Effector CD8-positive, alpha-beta T cell (primary cell): Measurements from ENCODE around the gene TM9SF4.
A peak's percentile ranks its signal among the peaks of the same experiment; 100 is the strongest.

Experiments used
- DNase-seq: peaks from one replicate; lab custom pipeline; 2025; lab: John Stamatoyannopoulos, UW
- total RNA-seq, 4 experiments: gene quantifications; one replicate each; lab custom pipeline; 2026; lab: John Stamatoyannopoulos, UW

Gene TM9SF4, protein sequence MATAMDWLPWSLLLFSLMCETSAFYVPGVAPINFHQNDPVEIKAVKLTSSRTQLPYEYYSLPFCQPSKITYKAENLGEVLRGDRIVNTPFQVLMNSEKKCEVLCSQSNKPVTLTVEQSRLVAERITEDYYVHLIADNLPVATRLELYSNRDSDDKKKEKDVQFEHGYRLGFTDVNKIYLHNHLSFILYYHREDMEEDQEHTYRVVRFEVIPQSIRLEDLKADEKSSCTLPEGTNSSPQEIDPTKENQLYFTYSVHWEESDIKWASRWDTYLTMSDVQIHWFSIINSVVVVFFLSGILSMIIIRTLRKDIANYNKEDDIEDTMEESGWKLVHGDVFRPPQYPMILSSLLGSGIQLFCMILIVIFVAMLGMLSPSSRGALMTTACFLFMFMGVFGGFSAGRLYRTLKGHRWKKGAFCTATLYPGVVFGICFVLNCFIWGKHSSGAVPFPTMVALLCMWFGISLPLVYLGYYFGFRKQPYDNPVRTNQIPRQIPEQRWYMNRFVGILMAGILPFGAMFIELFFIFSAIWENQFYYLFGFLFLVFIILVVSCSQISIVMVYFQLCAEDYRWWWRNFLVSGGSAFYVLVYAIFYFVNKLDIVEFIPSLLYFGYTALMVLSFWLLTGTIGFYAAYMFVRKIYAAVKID
- 55.2 to 62.0 (median 57.8) reads per million in 4 experiments for total RNA-seq

DNA sequence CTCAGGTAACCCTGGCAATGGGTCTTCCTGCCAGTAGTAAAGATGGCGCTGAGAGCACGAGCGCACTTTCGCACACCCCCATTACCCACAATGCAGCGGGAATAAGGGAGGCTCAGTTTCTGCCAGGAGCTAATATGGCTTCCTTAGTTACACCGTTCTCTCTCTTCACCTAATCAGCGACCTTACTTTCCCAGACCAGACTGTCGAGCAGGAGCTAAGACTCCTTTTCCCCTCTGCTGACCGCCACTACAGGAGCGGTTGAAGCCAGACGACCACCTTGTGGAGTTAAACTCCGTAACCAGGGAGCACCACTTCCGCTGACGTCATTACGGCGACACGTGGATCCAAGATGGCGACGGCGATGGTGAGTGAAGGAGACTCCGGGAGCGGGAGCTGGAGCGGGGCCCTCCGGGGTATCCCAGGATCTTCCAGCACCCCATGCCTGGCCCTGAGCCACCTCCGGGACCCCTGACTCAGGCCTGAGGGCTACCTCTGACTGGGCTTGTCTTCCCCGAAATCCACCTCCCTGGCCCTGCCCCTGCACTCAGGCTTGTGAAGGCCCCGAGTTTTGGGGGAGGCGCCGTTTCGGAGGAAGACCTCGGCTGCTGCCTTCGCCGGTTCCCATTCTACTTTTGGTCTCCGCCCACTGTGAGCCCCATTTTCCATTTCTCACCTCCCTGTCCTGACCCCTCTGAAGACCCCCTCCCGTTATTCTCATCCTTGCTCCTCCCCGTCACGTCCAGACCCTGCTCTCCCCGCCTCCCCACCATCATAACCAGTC is at the start of gene TM9SF4:
Gene TM9SF4, plus strand, starts transcription at position 323 of the 781 bp plus-strand sequence. Its CDS starts 27 bp downstream, at position 350.
- DNase-seq = peak; percentile 82

DNA sequence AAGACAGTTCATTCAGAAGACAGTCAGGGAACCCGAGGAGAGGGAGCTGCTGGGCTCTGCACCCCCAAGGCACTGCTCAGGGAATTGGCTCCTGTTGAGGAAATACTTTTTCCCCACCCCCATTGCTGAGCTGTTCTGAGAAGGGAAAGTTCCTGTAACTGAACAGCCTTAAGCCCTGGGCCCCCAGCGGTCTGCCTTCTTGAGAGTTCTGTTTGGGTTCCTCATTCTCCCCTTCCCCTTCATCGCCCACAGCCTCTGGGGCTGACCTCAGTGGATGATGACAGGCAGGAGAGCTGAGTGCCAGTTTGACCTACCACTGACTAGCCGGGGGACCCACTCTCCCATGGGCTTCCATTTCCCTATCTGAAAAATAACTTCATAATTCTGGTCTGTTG is 46.7 kb upstream of the TM9SF4 start:
- DNase-seq = no peak

DNA sequence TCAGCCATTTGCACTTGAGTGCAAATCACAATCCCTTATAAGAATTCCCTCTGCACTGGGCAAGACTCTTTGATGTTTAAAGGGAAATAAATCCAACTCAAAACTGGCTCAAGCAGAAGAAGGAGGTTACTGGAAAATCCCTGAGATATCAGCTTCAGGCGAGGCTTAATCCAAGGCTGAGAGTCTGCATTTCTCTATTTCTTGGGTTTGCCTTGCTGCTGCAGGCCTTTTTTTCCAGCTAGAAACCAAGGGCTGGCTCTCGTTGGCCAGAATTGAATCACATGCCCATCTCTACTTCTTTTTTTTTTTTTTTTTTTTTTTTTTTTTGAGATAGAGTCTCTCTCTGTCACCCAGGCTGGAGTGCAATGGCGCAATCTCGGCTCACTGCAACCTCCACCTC is 45.8 kb upstream of the TM9SF4 start:
- DNase-seq = no peak

DNA sequence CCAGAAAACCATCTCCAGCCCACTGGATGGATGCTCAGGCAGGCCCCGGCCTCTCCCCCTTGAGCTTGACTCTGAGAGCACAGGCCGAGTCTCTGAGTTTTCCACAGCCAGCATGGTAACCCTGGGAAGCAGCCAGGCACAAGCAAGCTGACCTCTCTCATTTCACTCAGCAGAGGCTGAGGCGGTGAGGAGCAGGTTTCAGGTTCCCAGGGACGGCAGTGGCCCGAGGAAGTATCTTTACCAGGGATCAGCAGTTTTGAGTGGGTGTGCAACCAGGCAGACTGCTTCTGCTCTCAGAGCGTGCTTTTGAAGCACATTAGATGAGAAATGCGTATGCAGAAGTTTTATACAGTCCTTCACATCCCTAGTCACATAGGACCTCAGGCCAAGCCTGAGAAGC is 44.8 kb upstream of the TM9SF4 start:
- DNase-seq = no peak

DNA sequence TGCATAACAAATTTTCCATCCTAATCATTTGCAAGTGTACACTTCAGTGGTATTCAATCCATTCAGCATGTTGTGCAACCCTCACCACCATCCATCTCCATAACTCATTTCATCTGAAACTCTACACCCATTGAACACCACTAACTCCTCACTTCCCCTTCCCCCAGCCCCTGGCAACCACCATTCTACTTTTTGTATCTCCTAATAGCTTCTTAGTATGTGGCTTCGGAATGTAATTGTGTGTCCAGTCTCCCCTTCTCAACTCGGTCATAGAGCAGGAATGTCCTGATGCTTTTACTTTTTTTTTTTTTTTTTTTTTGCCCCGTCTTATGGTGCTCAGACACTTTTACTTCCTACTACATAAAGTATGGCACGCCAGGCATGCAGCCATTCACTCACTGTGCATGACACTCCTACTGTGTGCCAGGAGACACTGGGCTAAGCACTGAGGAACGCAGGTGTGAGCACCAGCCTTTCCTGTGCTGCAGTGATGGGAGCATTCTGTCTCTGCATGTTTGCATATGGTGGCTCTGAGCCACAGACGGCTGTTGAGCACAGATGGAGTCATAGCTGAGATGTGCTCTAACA is 42.2 kb upstream of the TM9SF4 start:
- DNase-seq = no peak

DNA sequence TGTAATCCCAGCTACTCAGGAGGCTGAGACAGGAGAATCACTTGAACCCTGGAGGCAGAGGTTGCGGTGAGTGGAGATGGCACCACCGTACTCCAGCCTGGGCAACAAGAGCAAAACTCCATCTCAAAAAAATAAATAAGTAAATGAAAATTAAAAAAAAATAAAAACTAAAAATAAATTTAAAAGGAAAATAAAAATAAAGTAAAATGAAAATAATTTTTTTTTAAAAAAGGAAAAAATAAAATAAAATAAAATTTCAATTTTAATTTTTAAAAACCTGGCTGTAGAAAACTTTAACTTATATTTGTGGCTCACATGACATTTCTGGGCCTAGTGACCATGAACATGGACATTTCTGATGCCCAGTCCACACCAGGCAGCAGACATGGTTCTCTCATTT is 41.3 kb upstream of the TM9SF4 start:
- no peak for DNase-seq

DNA sequence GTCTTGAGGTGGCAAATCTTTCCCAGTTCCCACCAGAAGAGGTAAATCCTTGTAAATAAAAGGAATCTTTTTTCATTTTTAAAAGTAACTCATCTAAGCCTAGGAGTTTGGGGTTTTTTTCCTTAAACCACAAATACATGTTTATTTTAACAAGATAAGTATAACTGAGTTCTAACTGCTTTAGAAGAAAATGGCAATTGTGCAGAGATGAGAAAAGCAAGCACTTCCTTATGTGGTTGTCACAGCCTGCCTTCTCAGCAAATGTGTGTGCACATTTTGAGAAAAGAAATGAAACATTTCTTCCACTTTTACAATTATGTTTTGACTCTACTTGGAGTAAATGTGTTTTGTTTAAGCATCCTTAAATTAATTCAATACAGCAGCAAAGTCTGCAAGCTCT is 39.8 kb upstream of the TM9SF4 start:
- DNase-seq = no peak

DNA sequence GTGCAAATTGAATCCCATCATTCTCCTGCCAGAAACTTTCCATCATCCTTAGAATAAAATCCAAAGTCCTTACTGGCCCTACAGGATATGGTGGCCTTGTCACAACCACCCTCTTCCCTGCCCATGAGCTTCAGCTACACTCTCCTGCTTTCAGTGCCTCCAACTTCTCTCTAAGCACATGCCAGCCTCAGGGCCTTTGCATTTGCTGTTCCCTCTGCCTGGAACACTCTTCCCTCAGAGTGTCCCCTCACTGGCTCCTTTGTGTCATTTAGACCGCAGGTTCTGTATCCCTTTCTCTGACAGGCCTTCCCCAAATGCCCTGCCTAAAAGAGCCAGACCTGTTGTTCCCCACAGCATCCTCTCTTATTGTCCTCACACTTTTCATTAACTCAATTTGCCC is 39.2 kb upstream of the TM9SF4 start:
- no peak for DNase-seq

DNA sequence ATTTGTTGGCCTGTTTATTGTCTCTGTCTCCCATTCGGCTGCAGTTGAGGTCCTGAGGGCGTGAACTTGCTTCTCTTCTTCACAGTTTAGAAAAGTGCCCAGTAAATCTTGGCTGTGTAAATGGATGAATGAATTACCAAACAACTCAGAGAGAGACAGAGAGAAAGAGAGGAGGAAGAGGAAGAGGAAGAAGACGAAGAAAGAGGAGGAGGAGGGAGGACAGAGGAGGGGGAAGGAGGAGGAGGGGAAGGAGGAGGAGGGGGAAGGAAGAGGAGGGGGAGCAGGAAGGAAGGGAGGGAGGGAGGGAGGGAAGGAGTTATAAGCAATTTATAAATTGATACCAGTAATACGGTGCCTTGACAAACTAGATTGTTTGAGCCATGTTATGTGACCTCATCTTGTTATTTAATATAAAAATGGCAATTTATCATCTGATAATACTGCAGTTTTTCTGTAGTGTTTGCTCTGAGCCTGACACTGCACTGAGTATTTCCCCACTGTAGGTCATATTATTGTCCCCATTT is 38.8 kb upstream of the TM9SF4 start:
- no peak for DNase-seq

DNA sequence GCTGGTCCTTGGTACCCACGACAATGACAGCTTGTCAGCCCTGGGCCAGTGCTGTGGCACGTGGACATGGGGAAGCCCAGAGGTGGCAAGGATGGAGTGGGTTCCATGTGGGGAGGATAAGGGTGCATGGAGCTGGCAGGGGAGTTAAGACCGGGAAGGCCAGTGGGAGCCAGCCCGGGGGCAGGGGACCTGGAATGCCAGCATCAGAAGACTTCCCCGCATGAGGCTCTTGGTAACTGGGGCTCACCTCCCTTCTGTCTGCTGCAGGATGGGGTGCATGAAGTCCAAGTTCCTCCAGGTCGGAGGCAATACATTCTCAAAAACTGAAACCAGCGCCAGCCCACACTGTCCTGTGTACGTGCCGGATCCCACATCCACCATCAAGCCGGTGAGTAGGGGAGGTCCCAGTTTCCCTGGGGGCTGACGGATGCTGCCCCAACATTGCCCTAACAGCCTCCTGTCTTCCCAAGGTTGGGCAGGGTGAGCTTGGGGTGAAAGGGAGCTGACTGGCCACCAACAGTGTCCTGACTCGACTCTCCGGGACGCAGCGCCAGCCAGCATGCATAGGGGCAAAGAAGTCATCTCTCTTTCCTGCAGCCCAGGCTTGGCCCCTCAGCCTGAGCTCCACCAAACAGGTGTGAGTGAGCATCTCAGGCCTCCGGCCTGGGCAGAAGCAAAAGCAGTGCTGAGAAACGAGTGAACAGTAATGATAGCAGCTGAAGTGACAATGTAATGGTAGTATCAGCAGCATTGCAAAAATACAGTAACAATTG is 37.9 kb upstream of the TM9SF4 start:
- no peak for DNase-seq

DNA sequence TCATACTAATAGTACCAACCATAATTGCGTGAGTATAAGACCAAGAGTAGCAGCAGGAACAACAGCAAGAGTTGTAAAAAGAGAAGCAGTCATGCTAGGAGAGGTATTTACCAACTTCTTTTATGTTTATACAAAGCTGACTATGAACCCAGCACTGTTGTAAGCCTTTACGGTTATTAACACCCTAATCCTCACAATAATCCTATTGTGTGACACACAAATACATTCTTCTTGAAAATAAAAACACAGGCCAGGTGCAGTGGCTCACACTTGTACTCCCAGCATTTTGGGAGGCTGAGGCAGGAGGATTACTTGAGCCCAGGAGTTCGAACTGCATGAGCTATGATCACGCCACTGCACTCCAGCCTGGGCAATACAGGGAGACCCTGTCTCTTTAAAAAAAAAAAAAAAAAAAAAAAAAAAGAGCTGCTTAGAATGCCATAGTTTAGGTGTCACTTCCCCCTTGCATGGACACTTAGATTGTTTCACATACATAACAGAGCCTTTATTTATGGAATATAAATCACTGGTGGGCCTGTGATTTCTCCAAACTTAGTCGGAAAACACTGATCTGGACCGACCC is 37.3 kb upstream of the TM9SF4 start:
- DNase-seq = no peak

DNA sequence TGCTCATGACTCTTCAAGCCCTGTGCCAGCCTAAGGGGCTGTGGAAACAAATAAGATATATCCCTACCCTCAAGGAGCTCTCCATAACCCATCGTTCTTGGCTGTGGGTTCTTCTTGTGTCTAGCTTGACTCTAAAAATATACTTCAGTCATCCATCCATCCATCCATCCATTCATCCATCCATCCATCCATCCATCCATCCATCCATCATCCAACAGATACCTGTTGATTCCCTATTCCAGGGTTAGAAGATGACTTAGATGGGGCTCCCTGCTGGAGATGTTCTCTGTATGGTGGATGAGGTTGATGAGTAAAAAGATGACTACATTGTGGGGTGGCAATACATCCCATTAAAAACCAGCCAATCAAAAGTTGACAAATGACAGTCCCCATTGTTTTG is 34.0 kb upstream of the TM9SF4 start:
- DNase-seq = no peak

DNA sequence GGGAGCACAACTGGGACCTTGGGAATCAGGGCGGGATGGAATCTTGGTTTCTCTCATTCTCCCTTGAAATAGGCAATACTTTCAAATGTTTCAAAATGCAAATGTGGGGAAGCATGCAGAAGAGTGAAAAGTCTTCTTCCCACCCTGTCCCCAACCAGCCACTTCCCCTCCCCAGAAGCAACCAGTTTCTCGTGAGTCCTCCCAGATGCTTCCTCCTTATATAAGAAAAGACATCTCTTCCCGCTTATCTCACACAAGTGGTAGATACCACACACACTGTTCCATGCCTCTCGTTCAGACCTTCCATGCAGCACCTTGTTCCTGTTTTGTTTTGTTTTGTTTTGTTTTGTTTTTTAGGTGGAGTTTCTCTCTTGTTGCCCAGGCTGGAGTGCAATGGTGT is 32.3 kb upstream of the TM9SF4 start:
- DNase-seq = no peak

DNA sequence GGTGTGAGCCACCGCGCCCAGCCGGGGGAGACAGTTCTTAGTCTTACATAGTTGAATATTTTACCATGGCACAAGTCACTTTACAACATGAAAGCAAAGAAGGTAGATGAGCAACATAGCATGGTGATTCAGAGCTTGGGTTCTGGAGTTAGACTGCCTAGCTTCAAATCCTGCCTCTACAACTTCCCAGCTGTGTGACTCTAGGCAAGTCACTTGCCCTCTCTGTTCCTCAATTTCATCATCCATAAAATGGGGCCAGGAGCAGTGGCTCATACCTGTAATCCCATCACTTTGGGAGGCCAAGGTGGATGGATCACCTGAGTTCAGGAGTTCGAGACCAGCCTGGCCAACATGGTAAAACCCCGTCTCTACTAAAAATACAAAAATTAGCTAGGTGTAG is 31.2 kb upstream of the TM9SF4 start:
- DNase-seq = no peak

DNA sequence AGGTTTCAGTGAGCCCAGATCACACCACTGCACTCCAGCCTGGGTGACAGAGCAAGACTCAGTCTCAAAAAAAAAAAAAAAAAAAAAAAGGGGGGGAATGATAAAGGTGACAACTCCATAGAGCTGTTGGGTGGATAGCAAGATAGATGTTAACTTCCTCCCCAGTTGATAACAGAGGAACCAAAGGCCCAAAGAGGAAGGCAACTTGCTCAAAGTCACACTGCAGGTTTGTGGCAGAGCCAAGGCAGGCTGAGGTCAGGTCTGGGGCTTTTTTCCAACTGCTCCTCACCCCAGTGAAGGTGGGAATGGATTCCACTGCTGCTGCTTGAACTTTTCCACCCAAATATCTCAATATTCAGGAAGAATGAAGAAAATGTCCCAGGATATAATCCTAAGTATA is 30.7 kb upstream of the TM9SF4 start:
- no peak for DNase-seq

DNA sequence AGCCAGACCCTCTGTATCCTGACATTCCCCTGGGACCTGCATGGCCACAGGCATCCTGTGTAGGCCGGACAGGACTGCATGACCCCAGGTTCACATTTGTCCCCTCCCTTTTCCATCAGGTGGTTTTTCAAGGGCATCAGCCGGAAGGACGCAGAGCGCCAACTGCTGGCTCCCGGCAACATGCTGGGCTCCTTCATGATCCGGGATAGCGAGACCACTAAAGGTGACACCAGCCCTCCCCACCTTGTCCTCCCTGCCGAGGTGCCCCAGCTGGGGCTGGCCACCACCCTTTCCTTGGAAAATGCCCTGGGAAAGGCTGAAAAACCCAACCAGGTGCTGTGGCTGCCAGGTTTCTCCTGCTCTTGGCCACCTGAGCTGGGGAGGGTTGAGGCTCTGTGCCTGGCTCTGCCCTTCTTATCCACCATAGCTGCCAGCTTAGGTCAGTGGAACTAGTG is 29.8 kb upstream of the TM9SF4 start:
- no peak for DNase-seq

DNA sequence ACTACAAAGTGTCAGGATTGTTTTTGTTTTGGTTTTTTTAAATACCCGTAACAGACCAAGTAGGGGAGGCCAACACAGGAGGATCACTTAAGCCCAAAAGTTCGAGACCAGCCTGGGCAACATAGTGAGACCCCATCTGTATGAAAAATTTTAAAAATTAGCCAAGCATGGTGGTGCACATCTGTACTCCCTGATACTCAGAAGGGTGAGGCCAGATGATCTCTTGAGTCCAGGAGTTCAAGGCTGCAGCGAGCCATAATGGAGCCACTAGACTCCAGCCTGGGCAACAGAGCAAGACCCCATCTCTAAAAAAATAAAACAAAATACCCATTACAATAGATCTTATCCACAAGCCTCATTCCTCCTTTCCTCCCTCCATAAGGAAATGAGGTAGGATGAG is 28.7 kb upstream of the TM9SF4 start:
- no peak for DNase-seq

DNA sequence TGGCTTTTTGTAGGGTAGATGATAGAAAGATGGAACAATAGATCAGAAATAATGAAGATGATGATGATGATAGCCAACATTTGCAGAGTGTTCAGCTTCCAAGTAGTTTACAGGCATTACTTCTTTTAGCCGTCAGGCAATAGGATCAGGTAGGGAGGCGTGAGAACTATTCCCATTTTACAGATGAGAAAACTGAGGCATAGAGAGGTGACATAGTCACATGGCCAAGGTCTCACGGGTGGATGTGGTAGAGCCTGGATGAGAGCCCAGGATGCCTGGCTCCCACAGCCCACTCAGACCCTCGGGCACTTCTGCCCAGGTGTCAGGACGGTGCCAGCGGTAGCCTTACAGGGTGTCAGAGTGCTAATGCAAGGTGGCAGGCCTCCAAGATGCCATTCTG is 26.0 kb upstream of the TM9SF4 start:
- DNase-seq = no peak

DNA sequence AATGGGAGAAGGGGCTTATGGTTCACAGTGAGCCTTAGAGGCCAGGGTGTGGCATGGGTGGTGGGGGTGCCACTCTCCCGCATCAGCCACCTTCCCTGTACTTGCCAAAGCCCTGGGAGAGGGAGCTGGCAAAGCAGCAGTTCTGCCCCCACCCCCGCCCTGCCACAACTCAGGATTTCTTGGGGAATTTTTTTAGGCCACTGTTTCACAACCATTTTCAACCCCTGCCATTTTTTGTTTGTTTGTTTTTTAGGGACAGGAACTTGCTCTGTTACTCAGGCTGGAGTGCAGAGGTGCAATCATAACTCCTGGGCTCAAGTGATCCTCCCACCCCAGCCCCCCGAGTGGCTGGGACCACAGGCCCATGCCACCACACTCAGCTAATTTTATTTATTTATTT is 22.4 kb upstream of the TM9SF4 start:
- DNase-seq = no peak

DNA sequence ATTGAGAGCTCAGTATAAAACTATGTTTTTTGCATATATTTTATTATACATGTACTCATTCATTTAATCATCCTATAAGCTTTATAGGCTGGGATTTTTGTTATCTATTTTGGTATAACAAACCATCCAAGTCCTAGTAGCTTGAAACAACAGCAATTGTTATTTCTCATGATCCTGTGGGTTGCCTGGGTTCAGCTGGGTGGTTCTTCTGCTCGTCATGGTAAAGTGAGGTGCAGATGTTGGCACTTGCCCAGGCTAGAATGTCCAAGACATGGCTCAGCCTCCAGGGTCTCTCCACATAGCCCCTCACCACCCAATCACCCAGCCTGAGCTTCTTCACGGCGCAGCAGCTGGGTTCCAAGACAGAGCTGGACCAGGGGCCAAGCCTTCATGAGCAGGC is 20.8 kb upstream of the TM9SF4 start:
- no peak for DNase-seq
